WTC11 (cell line): ENCODE data around the gene MOB3B. TPM values are rescaled to one million over a fixed set of nuclear protein-coding genes. Genes with fewer than 3 reads are reported as not detected.

Experiments
- ATAC-seq: fragments of 200-7000 bp; cut with Tn5 transposase; 2 replicates; pipeline ENCODE4 v1.10.0; 2021; ENCODE audit warnings: mild to moderate bottlenecking, moderate library complexity
- CTCF ChIA-PET: fragments of 300-600 bp; sonication (Branson Sonifier 250); formaldehyde crosslinking; loops from one replicate; lab custom pipeline; 2021; ENCODE audit warnings: antibody characterized with exemption; lab: Charles Lee
- POLR2A ChIA-PET: fragments of 350-600 bp; sonication (Branson Sonifier 250); formaldehyde crosslinking; loops from one replicate; lab custom pipeline; 2021; ENCODE audit warnings: antibody characterized with exemption; lab: Charles Lee
- DNase-seq: peaks from one replicate; pipeline ENCODE4 v3.0.0; 2021; ENCODE audit warnings: low spot score
- H3K27ac Mint-ChIP-seq: 2 replicates; pipeline ENCODE4 v1.8.0; 2021; ENCODE audit warnings: mixed read lengths
- H3K27me3 Mint-ChIP-seq: 2 replicates; pipeline ENCODE4 v1.8.0; 2021; ENCODE audit warnings: low read depth, mild to moderate bottlenecking, moderate library complexity, mixed read lengths
- H3K36me3 Mint-ChIP-seq: 2 replicates; pipeline ENCODE4 v1.8.0; 2021; ENCODE audit warnings: mixed read lengths
- H3K4me1 Mint-ChIP-seq: 2 replicates; pipeline ENCODE4 v1.8.0; 2022; ENCODE audit warnings: mixed read lengths
- H3K4me3 Mint-ChIP-seq: 2 replicates; pipeline ENCODE4 v1.8.0; 2021; ENCODE audit warnings: mild to moderate bottlenecking, moderate library complexity, mixed read lengths
- H3K9me3 Mint-ChIP-seq: 2 replicates; pipeline ENCODE4 v1.8.0; 2021; ENCODE audit warnings: mixed read lengths
- ESRRA ChIP-seq: sonication (generic); formaldehyde crosslinking; IDR thresholded peaks from 2 replicates; pipeline ENCODE4 v1.8.1; 2022; ENCODE audit warnings: mild to moderate bottlenecking, missing genetic modification reagents, borderline replicate concordance
- ETV6 ChIP-seq: sonication (generic); formaldehyde crosslinking; IDR thresholded peaks from 2 replicates; pipeline ENCODE4 v1.8.1; 2022; ENCODE audit warnings: mild to moderate bottlenecking, missing genetic modification reagents
- FOXJ3 ChIP-seq: sonication (generic); formaldehyde crosslinking; IDR thresholded peaks from 2 replicates; pipeline ENCODE4 v1.9.0; 2021; ENCODE audit warnings: missing genetic modification reagents, mild to moderate bottlenecking, borderline replicate concordance
- KAT7 ChIP-seq: sonication (generic); formaldehyde crosslinking; IDR thresholded peaks from 2 replicates; pipeline ENCODE4 v1.8.1; 2023; ENCODE audit warnings: missing genetic modification reagents, mild to moderate bottlenecking, borderline replicate concordance
- MXD4 ChIP-seq: fragments of 250-450 bp; sonication (Bioruptor Pico); IDR thresholded peaks from 2 replicates; pipeline ENCODE4 v1.8.0; 2021; ENCODE audit warnings: mild to moderate bottlenecking, moderate library complexity, borderline replicate concordance
- NFYB ChIP-seq: sonication (generic); formaldehyde crosslinking; conservative IDR thresholded peaks from 2 replicates; pipeline ENCODE4 v1.8.0; 2022; ENCODE audit warnings: low read depth, missing genetic modification reagents
- NR1H2 ChIP-seq: sonication (generic); formaldehyde crosslinking; IDR thresholded peaks from 2 replicates; pipeline ENCODE4 v1.9.0; 2021; ENCODE audit warnings: mild to moderate bottlenecking, moderate library complexity, missing genetic modification reagents
- NR3C1 ChIP-seq: sonication (generic); formaldehyde crosslinking; conservative IDR thresholded peaks from 2 replicates; pipeline ENCODE4 v1.8.1; 2023; ENCODE audit warnings: low read depth, mild to moderate bottlenecking, missing genetic modification reagents
- RELA ChIP-seq: sonication (generic); formaldehyde crosslinking; IDR thresholded peaks from 2 replicates; pipeline ENCODE4 v1.8.1; 2022; ENCODE audit warnings: missing genetic modification reagents, mild to moderate bottlenecking, borderline replicate concordance
- RORB ChIP-seq: fragments of 250-450 bp; sonication (Bioruptor Pico); IDR thresholded peaks from 2 replicates; pipeline ENCODE4 v1.9.0; 2021; ENCODE audit warnings: mild to moderate bottlenecking
- SMAD4 ChIP-seq: sonication (generic); formaldehyde crosslinking; IDR thresholded peaks from 2 replicates; pipeline ENCODE4 v1.8.0; 2022; ENCODE audit warnings: mild to moderate bottlenecking, missing genetic modification reagents
- SP1 ChIP-seq: sonication (generic); formaldehyde crosslinking; conservative IDR thresholded peaks from 2 replicates; pipeline ENCODE4 v1.8.1; 2022; ENCODE audit warnings: missing genetic modification reagents
- TP53 ChIP-seq: sonication (generic); formaldehyde crosslinking; IDR thresholded peaks from 2 replicates; pipeline ENCODE4 v1.8.1; 2023; ENCODE audit warnings: mild to moderate bottlenecking, missing genetic modification reagents
- ZNF138 ChIP-seq: sonication (generic); formaldehyde crosslinking; conservative IDR thresholded peaks from 2 replicates; pipeline ENCODE4 v1.8.1; 2022; ENCODE audit warnings: mild to moderate bottlenecking, moderate library complexity, missing genetic modification reagents
- ZNF416 ChIP-seq: fragments of 250-450 bp; sonication (Bioruptor Pico); IDR thresholded peaks from 2 replicates; pipeline ENCODE4 v1.9.0; 2021; ENCODE audit warnings: mild to moderate bottlenecking, inconsistent platforms
- total RNA-seq: library from RNA; stranded (reverse); gene quantifications from 3 replicates; pipeline ENCODE4 v1.2.3, GENCODE V29; 2021
- TF ChIP-seq, protein P1 (sequence below): sonication (generic); formaldehyde crosslinking; IDR thresholded peaks from 2 replicates; pipeline ENCODE4 v1.8.0; 2022; ENCODE audit warnings: mild to moderate bottlenecking, missing genetic modification reagents
- TF ChIP-seq, protein P2 (sequence below): fragments of 250-450 bp; sonication (Bioruptor Pico); IDR thresholded peaks from 2 replicates; pipeline ENCODE4 v1.8.0; 2021; ENCODE audit warnings: mild to moderate bottlenecking
- TF ChIP-seq, protein P3 (sequence below): sonication (generic); formaldehyde crosslinking; IDR thresholded peaks from 2 replicates; pipeline ENCODE4 v1.8.0; 2023; ENCODE audit warnings: missing genetic modification reagents, mild to moderate bottlenecking, borderline replicate concordance
- TF ChIP-seq, protein P4 (sequence below): sonication (generic); formaldehyde crosslinking; IDR thresholded peaks from 2 replicates; pipeline ENCODE4 v1.8.1; 2022; ENCODE audit warnings: mild to moderate bottlenecking, moderate library complexity, missing genetic modification reagents
- TF ChIP-seq, protein P5 (sequence below): fragments of 250-450 bp; sonication (Bioruptor Pico); IDR thresholded peaks from 2 replicates; pipeline ENCODE4 v1.9.0; 2021; ENCODE audit warnings: mild to moderate bottlenecking, borderline replicate concordance

MOB3B gene
- total RNA-seq, 1 experiment from 2014 or later = 25.1 TPM

DNA sequence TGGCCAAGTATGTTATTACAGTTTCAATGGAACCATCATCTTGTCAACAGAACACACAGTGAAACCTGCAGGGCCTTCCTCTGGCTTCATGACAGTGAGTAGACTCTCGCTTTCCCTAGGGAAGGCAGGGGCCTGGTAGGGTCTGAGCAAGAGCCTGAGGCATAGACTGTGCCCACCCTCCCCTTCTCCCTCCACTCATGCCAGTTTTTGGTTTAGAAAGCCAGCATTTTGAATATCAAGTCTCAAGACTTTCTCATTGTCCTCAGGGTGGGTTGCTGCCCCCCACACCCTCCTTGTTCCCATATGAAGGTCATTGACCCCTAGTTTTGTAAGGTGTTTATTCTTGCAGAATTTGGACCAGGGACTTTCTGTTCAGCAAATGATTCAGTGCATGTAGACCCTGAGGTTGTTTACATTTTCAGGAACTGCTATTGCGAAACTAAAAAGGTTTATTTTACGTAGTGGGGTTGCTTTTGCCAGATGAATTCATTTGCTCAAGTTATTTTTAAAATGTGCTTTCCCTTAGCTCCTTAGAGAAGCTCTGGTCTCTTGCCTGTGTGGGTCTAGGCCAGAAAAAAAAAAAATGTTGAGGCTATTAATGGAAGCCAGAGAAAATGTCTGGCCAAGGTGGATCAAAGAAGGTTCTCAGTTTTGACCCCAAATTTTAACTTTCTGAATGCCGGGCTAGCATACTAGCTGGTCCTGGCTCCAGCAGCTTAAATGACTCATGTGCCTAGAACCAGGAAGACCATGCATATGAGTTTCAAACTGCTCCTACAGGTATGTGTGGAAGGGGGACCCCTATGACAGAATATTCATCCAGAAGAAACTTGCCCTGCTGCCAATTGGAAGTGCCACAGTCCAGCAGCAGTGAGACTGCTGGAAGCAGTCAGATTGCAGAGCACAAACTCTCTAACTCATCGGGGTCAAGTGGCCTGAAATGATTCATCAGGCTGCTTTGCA lies 10.1 kb upstream of the MOB3B start (continued):
- no peak for TF ChIP-seq FOXJ3 (CRISPR knock-in tag)
- no peak for TF ChIP-seq MXD4 (CRISPR knock-in tag)
- no peak for TF ChIP-seq RELA

DNA sequence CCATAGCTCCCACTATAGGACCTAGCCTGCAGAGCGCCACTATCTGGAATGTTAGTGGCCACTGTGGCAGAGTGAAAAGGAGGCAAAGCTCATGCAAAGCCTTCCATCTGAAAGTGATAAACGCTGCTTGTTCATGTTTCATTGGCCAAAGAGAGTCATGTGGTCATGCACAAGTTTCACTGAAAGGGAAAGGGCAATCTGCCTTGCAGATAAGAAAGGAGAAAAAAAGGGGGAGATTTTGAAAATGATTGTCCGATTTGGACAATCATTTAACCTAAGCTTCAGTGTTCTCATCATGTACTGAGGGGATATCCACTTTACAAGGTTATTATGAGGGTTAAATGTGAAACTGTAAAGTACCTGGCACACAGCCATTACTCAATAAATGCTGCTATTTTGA lies 9.0 kb upstream of the MOB3B start:
- H3K4me1 Mint-ChIP-seq = peaks cover 20% of the 10 kb centered on the region
- H3K27ac Mint-ChIP-seq = no peak overlapping the region

More for the DNA sequence above, 9.0 kb upstream of the MOB3B start:
- ATAC-seq = no peak
- no peak overlapping the region for H3K4me3 Mint-ChIP-seq
- TF ChIP-seq, protein P1, sequence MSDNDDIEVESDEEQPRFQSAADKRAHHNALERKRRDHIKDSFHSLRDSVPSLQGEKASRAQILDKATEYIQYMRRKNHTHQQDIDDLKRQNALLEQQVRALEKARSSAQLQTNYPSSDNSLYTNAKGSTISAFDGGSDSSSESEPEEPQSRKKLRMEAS (CRISPR knock-in tag) = no peak
- TF ChIP-seq, protein P2, sequence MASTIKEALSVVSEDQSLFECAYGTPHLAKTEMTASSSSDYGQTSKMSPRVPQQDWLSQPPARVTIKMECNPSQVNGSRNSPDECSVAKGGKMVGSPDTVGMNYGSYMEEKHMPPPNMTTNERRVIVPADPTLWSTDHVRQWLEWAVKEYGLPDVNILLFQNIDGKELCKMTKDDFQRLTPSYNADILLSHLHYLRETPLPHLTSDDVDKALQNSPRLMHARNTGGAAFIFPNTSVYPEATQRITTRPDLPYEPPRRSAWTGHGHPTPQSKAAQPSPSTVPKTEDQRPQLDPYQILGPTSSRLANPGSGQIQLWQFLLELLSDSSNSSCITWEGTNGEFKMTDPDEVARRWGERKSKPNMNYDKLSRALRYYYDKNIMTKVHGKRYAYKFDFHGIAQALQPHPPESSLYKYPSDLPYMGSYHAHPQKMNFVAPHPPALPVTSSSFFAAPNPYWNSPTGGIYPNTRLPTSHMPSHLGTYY (CRISPR knock-in tag) = no peak
- TF ChIP-seq SMAD4 (no peak), ZNF416 (CRISPR knock-in tag) (no peak), RORB (no peak), NFYB (CRISPR knock-in tag) (no peak), RELA (no peak), ETV6 (CRISPR knock-in tag) (no peak), NR1H2 (CRISPR knock-in tag) (no peak), ZNF138 (no peak), NR3C1 (no peak), SP1 (CRISPR knock-in tag) (no peak), TP53 (no peak), ESRRA (no peak), KAT7 (CRISPR knock-in tag) (no peak)
- TF ChIP-seq, protein P3, sequence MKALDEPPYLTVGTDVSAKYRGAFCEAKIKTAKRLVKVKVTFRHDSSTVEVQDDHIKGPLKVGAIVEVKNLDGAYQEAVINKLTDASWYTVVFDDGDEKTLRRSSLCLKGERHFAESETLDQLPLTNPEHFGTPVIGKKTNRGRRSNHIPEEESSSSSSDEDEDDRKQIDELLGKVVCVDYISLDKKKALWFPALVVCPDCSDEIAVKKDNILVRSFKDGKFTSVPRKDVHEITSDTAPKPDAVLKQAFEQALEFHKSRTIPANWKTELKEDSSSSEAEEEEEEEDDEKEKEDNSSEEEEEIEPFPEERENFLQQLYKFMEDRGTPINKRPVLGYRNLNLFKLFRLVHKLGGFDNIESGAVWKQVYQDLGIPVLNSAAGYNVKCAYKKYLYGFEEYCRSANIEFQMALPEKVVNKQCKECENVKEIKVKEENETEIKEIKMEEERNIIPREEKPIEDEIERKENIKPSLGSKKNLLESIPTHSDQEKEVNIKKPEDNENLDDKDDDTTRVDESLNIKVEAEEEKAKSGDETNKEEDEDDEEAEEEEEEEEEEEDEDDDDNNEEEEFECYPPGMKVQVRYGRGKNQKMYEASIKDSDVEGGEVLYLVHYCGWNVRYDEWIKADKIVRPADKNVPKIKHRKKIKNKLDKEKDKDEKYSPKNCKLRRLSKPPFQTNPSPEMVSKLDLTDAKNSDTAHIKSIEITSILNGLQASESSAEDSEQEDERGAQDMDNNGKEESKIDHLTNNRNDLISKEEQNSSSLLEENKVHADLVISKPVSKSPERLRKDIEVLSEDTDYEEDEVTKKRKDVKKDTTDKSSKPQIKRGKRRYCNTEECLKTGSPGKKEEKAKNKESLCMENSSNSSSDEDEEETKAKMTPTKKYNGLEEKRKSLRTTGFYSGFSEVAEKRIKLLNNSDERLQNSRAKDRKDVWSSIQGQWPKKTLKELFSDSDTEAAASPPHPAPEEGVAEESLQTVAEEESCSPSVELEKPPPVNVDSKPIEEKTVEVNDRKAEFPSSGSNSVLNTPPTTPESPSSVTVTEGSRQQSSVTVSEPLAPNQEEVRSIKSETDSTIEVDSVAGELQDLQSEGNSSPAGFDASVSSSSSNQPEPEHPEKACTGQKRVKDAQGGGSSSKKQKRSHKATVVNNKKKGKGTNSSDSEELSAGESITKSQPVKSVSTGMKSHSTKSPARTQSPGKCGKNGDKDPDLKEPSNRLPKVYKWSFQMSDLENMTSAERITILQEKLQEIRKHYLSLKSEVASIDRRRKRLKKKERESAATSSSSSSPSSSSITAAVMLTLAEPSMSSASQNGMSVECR = no peak
- TF ChIP-seq, protein P4, sequence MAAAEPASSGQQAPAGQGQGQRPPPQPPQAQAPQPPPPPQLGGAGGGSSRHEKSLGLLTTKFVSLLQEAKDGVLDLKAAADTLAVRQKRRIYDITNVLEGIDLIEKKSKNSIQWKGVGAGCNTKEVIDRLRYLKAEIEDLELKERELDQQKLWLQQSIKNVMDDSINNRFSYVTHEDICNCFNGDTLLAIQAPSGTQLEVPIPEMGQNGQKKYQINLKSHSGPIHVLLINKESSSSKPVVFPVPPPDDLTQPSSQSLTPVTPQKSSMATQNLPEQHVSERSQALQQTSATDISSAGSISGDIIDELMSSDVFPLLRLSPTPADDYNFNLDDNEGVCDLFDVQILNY (CRISPR knock-in tag) = no peak
- TF ChIP-seq, protein P5, sequence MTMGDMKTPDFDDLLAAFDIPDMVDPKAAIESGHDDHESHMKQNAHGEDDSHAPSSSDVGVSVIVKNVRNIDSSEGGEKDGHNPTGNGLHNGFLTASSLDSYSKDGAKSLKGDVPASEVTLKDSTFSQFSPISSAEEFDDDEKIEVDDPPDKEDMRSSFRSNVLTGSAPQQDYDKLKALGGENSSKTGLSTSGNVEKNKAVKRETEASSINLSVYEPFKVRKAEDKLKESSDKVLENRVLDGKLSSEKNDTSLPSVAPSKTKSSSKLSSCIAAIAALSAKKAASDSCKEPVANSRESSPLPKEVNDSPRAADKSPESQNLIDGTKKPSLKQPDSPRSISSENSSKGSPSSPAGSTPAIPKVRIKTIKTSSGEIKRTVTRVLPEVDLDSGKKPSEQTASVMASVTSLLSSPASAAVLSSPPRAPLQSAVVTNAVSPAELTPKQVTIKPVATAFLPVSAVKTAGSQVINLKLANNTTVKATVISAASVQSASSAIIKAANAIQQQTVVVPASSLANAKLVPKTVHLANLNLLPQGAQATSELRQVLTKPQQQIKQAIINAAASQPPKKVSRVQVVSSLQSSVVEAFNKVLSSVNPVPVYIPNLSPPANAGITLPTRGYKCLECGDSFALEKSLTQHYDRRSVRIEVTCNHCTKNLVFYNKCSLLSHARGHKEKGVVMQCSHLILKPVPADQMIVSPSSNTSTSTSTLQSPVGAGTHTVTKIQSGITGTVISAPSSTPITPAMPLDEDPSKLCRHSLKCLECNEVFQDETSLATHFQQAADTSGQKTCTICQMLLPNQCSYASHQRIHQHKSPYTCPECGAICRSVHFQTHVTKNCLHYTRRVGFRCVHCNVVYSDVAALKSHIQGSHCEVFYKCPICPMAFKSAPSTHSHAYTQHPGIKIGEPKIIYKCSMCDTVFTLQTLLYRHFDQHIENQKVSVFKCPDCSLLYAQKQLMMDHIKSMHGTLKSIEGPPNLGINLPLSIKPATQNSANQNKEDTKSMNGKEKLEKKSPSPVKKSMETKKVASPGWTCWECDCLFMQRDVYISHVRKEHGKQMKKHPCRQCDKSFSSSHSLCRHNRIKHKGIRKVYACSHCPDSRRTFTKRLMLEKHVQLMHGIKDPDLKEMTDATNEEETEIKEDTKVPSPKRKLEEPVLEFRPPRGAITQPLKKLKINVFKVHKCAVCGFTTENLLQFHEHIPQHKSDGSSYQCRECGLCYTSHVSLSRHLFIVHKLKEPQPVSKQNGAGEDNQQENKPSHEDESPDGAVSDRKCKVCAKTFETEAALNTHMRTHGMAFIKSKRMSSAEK (CRISPR knock-in tag) = no peak
- TF ChIP-seq, all 79 proteins: peak for 0
- no peaks in the 10 kb centered on the region for H3K9me3 Mint-ChIP-seq
- DNase-seq = no peak
- no peaks in the 10 kb centered on the region for H3K27me3 Mint-ChIP-seq
- CTCF ChIA-PET = interaction anchor here (0.6 to 1.4 kb wide), 5 partner anchors 9 to 262 kb away, joined by 3 to 6 read pairs (median 3); partner anchors contain the start of gene MOB3B
- POLR2A ChIA-PET = no interaction called here
- peaks cover 10% of the 10 kb centered on the region; the same call in 1 of the 2 replicates for H3K36me3 Mint-ChIP-seq
